HCEC 1CT (cell line): ENCODE measurements around the gene CD93.
A peak's percentile ranks its signal among the peaks of the same experiment; 100 is the strongest.

Experiments used
- DNase-seq: peaks from one replicate; pipeline ENCODE4 v3.0.0-alpha.2; 2017

CD93 gene

GRCh38 chr20:23059001-23059400 is 27.1 kb downstream of the CD93 start:
- DNase-seq, result no peak

- no peak for DNase-seq
These were observed 27.9 kb downstream of the CD93 start for GRCh38 chr20:23058240-23058639.

- DNase-seq, result no peak
These were observed 33.2 kb downstream of the CD93 start for GRCh38 chr20:23052904-23053303.

GRCh38 chr20:23050847-23051627 is 35.1 kb downstream of the CD93 start:
- DNase-seq, result peak; percentile 71

- DNase-seq, result no peak
These were observed 35.9 kb downstream of the CD93 start for GRCh38 chr20:23050076-23050838.

- DNase-seq, result peak; percentile 71
These were observed 36.7 kb downstream of the CD93 start, which contains the start of gene THBD for GRCh38 chr20:23049201-23050075. Gene THBD, minus strand, starts transcription at chr20:23049672. Its CDS starts 168 bp downstream, at chr20:23049504.

- no peak for DNase-seq
These were observed 37.6 kb downstream of the CD93 start for GRCh38 chr20:23048283-23049200.

- no peak for DNase-seq
These were observed 38.3 kb downstream of the CD93 start for GRCh38 chr20:23047738-23048214.

- no peak for DNase-seq
These were observed 39.0 kb downstream of the CD93 start for GRCh38 chr20:23047001-23047737.

- no peak for DNase-seq
These were observed 39.7 kb downstream of the CD93 start for GRCh38 chr20:23046431-23046830.

GRCh38 chr20:23043376-23043775 is 42.7 kb downstream of the CD93 start:
- no peak for DNase-seq

- DNase-seq, result no peak
These were observed 43.9 kb downstream of the CD93 start for GRCh38 chr20:23042270-23042669.

- DNase-seq, result no peak
These were observed 46.1 kb downstream of the CD93 start for GRCh38 chr20:23039885-23040508.

GRCh38 chr20:23039136-23039875 is 46.8 kb downstream of the CD93 start:
- no peak for DNase-seq

- no peak for DNase-seq
These were observed 49.1 kb downstream of the CD93 start for GRCh38 chr20:23037017-23037481.

GRCh38 chr20:23036371-23036770 is 49.8 kb downstream of the CD93 start:
- no peak for DNase-seq

- no peak for DNase-seq
These were observed 50.4 kb downstream of the CD93 start for GRCh38 chr20:23035731-23036130.

- DNase-seq, result no peak
These were observed 51.1 kb downstream of the CD93 start, which contains the start of gene SSTR4 for GRCh38 chr20:23034721-23035671. Gene SSTR4, plus strand, starts transcription at chr20:23035312. Its CDS starts 172 bp downstream, at chr20:23035484.
